ENCODE results near the gene GCGR.

- TF ChIP-seq TAF1 (IDR thresholded peaks at IDR 0.05; ENCODE audit: borderline replicate concordance, low read depth, low read length), result no peak
- TF ChIP-seq POLR2A (IDR thresholded peaks at IDR 0.05; ENCODE audit: low read depth, low read length), result no peak
- TF ChIP-seq POLR2AphosphoS5 (IDR thresholded peaks at IDR 0.05; ENCODE audit: low read depth, low read length), result no peak
Measured at GRCh38 chr17:81841866-81842265, 37.9 kb downstream of the GCGR start.

Data from GM12892 (cell line).